Endodermal cell (in vitro differentiated cells): ENCODE results near the gene BOC. TPM values are rescaled to one million over a fixed set of nuclear protein-coding genes. Genes with fewer than 3 reads are reported as not detected.

Experiments
- DNase-seq: peaks from one replicate; pipeline ENCODE4 v3.0.0-alpha.2; 2017
- H3K27ac ChIP-seq: 2 replicates; pipeline ENCODE4 v1.5.1; 2013; ENCODE audit warnings: mild to moderate bottlenecking, low read depth, low read length, moderate library complexity
- H3K27me3 ChIP-seq: 2 replicates; pipeline ENCODE4 v1.6.1; 2013; ENCODE audit warnings: mild to moderate bottlenecking, low read length, moderate library complexity; ENCODE audit not compliant: insufficient read depth, control insufficient read depth, poor library complexity, severe bottlenecking
- H3K36me3 ChIP-seq: 2 replicates; pipeline ENCODE4 v1.7.0; 2013; ENCODE audit warnings: mild to moderate bottlenecking, low read length, moderate library complexity; ENCODE audit not compliant: control insufficient read depth, insufficient read depth
- H3K4me1 ChIP-seq: one replicate; pipeline ENCODE4 v1.7.0; 2013; ENCODE audit warnings: low read length; ENCODE audit not compliant: control insufficient read depth, insufficient read depth
- H3K4me3 ChIP-seq: 2 replicates; pipeline ENCODE4 v1.5.1; 2013; ENCODE audit warnings: mild to moderate bottlenecking, low read length, moderate library complexity
- H3K9ac ChIP-seq: 2 replicates; pipeline ENCODE4 v1.6.1; 2013; ENCODE audit warnings: mild to moderate bottlenecking, low read length, moderate library complexity; ENCODE audit not compliant: poor library complexity, severe bottlenecking; ENCODE audit errors: extremely low read depth
- H3K9me3 ChIP-seq: 2 replicates; pipeline ENCODE4 v1.6.1; 2013; ENCODE audit warnings: mild to moderate bottlenecking, low read length, moderate library complexity; ENCODE audit not compliant: control insufficient read depth
- H3K27ac Mint-ChIP-seq: 2 replicates; pipeline ENCODE4 v1.8.0; 2020; ENCODE audit warnings: mixed read lengths
- H3K27me3 Mint-ChIP-seq: 2 replicates; pipeline ENCODE4 v1.8.0; 2021; ENCODE audit warnings: mild to moderate bottlenecking, mixed read lengths; ENCODE audit not compliant: insufficient read depth
- H3K36me3 Mint-ChIP-seq: 2 replicates; pipeline ENCODE4 v1.8.0; 2020; ENCODE audit warnings: low read depth, mixed read lengths
- H3K4me1 Mint-ChIP-seq: 2 replicates; pipeline ENCODE4 v1.8.0; 2020; ENCODE audit warnings: mixed read lengths
- H3K4me3 Mint-ChIP-seq: 2 replicates; pipeline ENCODE4 v1.8.0; 2020; ENCODE audit warnings: mild to moderate bottlenecking, moderate library complexity, mixed read lengths
- H3K9me3 Mint-ChIP-seq: 2 replicates; pipeline ENCODE4 v1.8.0; 2020; ENCODE audit warnings: mild to moderate bottlenecking, mixed read lengths
- CTCF ChIP-seq: fragments of 200-600 bp; sonication (generic); conservative IDR thresholded peaks from 2 replicates; pipeline ENCODE4 v1.5.0; 2021; ENCODE audit warnings: antibody characterized with exemption, mild to moderate bottlenecking
- WGBS, 2 experiments: methylation state at CpG; one replicate each; pipeline versions ENCODE4 v1.1.5 to v1.1.7; 2013; ENCODE audit warnings: missing lambda C conversion rate in 2 of 2, mixed read lengths in 1 of 2; ENCODE audit not compliant: insufficient coverage in 1 of 2, insufficient read length in 1 of 2; 5-methylcytosine and 5-hydroxymethylcytosine counted together
- total RNA-seq, 2 donors: library from RNA; stranded (reverse); fragmentation: NEBNext Ultra II Directional in 1 of 2; extraction: Animal tissue kit (Norgen Biotek cat#: 25700) in 1 of 2; gene quantifications; 2 replicates in 1 of 2; 3 replicates in 1 of 2; pipeline ENCODE4 v1.2.1, GENCODE V29; 2021

The BOC gene
- total RNA-seq, 2 donors from 2014 or later, result 9.8 to 12.3 TPM

- Histone ChIP-seq H3K4me3 (no peak overlapping the region), H3K9me3 (no peaks in the 10 kb centered on the region), H3K27ac (no peak overlapping the region), H3K36me3 (no peaks in the 10 kb centered on the region), H3K27me3 (peaks cover 12% of the 10 kb centered on the region), H3K9ac (no peak overlapping the region), H3K4me1 (peaks cover 25% of the 10 kb centered on the region)
- Mint-ChIP-seq H3K36me3 (no peaks in the 10 kb centered on the region), H3K4me1 (peaks cover 68% of the 10 kb centered on the region), H3K4me3 (no peak overlapping the region), H3K9me3 (no peaks in the 10 kb centered on the region), H3K27me3 (peaks cover 9% of the 10 kb centered on the region), H3K27ac (no peak overlapping the region)
- 71 to 78% methylated on average over 3 to 5 of the region's 5 CpGs for WGBS, 2 experiments
- DNase-seq, result peak; percentile 43
- no peak for TF ChIP-seq CTCF
Observed at GRCh38 chr3:113266738-113267137, 55.4 kb downstream of the BOC start.

GRCh38 chr3:113268311-113268710 is 57.0 kb downstream of the BOC start:
- Histone ChIP-seq H3K9me3 (no peaks in the 10 kb centered on the region), H3K27ac (peak overlapping the region; percentile 47), H3K36me3 (no peaks in the 10 kb centered on the region), H3K4me1 (peaks cover 20% of the 10 kb centered on the region), H3K27me3 (peaks cover 5% of the 10 kb centered on the region), H3K4me3 (no peak overlapping the region), H3K9ac (no peak overlapping the region)
- DNase-seq, result no peak
- Mint-ChIP-seq H3K9me3 (no peaks in the 10 kb centered on the region), H3K4me1 (peaks cover 54% of the 10 kb centered on the region), H3K27ac (no peak overlapping the region), H3K36me3 (no peaks in the 10 kb centered on the region), H3K27me3 (peaks cover 12% of the 10 kb centered on the region), H3K4me3 (no peak overlapping the region)
- 94 to 100% methylated on average over 1 to 5 of the region's 5 CpGs for WGBS, 2 experiments
- no peak for TF ChIP-seq CTCF

GRCh38 chr3:113268942-113269341 is 57.6 kb downstream of the BOC start:
- H3K4me1 Mint-ChIP-seq, result peaks cover 49% of the 10 kb centered on the region
- H3K9me3 Mint-ChIP-seq, result no peaks in the 10 kb centered on the region
- TF ChIP-seq CTCF, result no peak
- H3K27me3 Mint-ChIP-seq, result peaks cover 12% of the 10 kb centered on the region
- WGBS, 2 experiments, result 50 to 82% methylated on average over 1 to 2 of the region's 2 CpGs
- H3K36me3 Mint-ChIP-seq, result no peaks in the 10 kb centered on the region
- DNase-seq, result no peak
- no peak overlapping the region for H3K4me3 Mint-ChIP-seq
- H3K27ac ChIP-seq, result peak overlapping the region; percentile 0
- H3K4me1 ChIP-seq, result peaks cover 18% of the 10 kb centered on the region
- H3K9ac ChIP-seq, result no peak overlapping the region
- no peaks in the 10 kb centered on the region for H3K9me3 ChIP-seq
- H3K4me3 ChIP-seq, result no peak overlapping the region
- H3K27me3 ChIP-seq, result peaks cover 5% of the 10 kb centered on the region
- H3K36me3 ChIP-seq, result no peaks in the 10 kb centered on the region
- H3K27ac Mint-ChIP-seq, result no peak overlapping the region
